PFSK-1 (cell line): ENCODE results near the gene CD48.

ENCODE experiments used
- FOXP2 ChIP-seq: optimal IDR thresholded peaks from 2 replicates; pipeline ENCODE3; 2011; ENCODE audit warnings: borderline replicate concordance, control low read depth, inconsistent platforms; ENCODE audit not compliant: insufficient read depth; ENCODE audit errors: extremely low read length, extremely low read depth
- POLR2AphosphoS5 ChIP-seq: IDR thresholded peaks from 2 replicates; pipeline ENCODE4 v1.6.1; 2012; ENCODE audit warnings: low read depth, mild to moderate bottlenecking, control low read depth, low read length, moderate library complexity
- SIN3A ChIP-seq: IDR thresholded peaks from 2 replicates; pipeline ENCODE4 v1.6.1; 2012; ENCODE audit warnings: mild to moderate bottlenecking, low read length, moderate library complexity, borderline replicate concordance; ENCODE audit not compliant: insufficient read depth
- TAF1 ChIP-seq: IDR thresholded peaks from 2 replicates; pipeline ENCODE4 v1.6.1; 2012; ENCODE audit warnings: low read length, control low read depth, borderline replicate concordance; ENCODE audit not compliant: insufficient read depth
- TF ChIP-seq, protein P1 (sequence below), 2 experiments: IDR thresholded peaks; 2 replicates each; pipeline versions ENCODE4 v1.6.1 to v1.8.0; 2011 to 2012; ENCODE audit warnings: low read depth in 2 of 2, low read length in 2 of 2, control low read depth in 1 of 2, inconsistent platforms in 1 of 2, mild to moderate bottlenecking in 1 of 2, moderate library complexity in 1 of 2; ENCODE audit not compliant: insufficient read depth in 1 of 2

Gene CD48

DNA sequence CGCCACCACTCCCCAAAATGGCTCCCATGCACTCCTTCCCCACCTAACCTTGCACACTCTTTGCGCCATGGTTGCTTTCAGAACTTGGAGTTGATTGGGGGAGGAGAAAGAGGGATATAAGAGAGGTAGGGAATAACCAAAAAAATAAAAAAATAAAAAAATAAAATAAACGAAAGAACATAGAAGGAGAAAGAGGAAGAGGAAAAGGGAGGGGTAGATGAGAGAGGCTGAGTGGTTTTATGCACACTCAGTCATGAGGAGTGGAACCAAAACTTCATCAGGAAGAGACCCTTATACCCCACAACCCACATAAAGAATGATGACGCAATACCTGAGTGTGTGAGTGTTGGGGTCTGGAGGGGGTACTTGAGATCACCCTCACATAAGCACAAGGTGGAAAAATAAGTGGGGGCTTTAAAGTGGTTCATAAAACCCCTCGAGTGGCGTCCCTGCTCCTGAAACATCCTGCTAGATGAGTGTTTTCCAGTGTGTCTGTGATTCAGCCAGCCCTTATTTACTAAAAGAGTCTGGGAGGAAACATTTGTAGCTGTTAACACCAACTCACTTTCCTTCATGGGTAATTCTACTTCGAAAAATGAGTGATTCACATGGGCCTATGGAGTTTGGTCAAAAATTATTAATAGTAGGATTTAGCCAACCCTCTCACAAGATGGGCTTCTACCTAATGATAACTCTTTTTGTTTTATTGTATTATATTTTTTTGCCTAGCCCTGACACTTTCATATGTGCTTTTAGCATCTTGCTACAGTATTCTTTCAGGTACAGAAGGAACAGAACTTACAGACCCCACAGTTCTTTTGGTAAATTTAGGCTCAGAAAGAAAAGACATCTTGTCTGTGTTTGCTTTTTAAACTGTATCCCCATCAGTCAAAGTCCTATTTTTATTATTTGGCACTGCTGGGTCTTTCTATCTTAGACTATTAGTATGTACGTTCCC lies 70.0 kb downstream of the CD48 start:
- TF ChIP-seq SIN3A (no peak), POLR2AphosphoS5 (no peak), TAF1 (no peak), FOXP2 (no peak)
- TF ChIP-seq, protein P1, sequence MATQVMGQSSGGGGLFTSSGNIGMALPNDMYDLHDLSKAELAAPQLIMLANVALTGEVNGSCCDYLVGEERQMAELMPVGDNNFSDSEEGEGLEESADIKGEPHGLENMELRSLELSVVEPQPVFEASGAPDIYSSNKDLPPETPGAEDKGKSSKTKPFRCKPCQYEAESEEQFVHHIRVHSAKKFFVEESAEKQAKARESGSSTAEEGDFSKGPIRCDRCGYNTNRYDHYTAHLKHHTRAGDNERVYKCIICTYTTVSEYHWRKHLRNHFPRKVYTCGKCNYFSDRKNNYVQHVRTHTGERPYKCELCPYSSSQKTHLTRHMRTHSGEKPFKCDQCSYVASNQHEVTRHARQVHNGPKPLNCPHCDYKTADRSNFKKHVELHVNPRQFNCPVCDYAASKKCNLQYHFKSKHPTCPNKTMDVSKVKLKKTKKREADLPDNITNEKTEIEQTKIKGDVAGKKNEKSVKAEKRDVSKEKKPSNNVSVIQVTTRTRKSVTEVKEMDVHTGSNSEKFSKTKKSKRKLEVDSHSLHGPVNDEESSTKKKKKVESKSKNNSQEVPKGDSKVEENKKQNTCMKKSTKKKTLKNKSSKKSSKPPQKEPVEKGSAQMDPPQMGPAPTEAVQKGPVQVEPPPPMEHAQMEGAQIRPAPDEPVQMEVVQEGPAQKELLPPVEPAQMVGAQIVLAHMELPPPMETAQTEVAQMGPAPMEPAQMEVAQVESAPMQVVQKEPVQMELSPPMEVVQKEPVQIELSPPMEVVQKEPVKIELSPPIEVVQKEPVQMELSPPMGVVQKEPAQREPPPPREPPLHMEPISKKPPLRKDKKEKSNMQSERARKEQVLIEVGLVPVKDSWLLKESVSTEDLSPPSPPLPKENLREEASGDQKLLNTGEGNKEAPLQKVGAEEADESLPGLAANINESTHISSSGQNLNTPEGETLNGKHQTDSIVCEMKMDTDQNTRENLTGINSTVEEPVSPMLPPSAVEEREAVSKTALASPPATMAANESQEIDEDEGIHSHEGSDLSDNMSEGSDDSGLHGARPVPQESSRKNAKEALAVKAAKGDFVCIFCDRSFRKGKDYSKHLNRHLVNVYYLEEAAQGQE (IDR thresholded peaks at IDR 0.05; ENCODE audit: insufficient read depth in 1 of 2, low read depth in 2 of 2, low read length in 2 of 2), result no peak

- TF ChIP-seq SIN3A, result no peak
- TF ChIP-seq POLR2AphosphoS5, result no peak
- TF ChIP-seq FOXP2, result no peak
These were observed 71.1 kb downstream of the CD48 start for GRCh38 chr1:160640359-160641123.

- TF ChIP-seq SIN3A (no peak), POLR2AphosphoS5 (no peak), FOXP2 (no peak), TAF1 (no peak)
- TF ChIP-seq, protein P1 (IDR thresholded peaks at IDR 0.05; ENCODE audit: insufficient read depth in 1 of 2, low read depth in 2 of 2, low read length in 2 of 2), result no peak
These were observed 72.0 kb downstream of the CD48 start for GRCh38 chr1:160639652-160640051.

DNA sequence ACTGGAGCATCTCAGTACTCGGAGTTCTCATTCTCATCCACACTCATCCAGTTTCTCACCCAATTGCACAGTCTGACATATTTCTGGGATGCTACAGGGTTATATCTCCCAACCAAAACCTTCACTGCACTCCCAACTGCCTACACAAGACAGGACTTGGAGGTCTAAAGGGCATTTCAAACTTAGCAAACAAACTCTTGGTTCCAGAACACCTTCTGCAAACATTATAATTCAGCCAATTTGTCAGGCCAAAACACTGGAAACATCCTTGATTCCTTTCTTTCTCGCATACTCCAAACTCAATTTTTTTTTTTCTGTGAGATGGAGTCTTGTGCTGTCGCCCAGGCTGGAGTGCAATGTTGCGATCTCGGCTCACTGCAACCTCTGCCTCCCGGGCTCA lies 72.7 kb downstream of the CD48 start:
- TF ChIP-seq FOXP2, result no peak
- TF ChIP-seq SIN3A, result no peak
- TF ChIP-seq POLR2AphosphoS5, result no peak
- TF ChIP-seq TAF1, result no peak
- TF ChIP-seq, protein P1 (IDR thresholded peaks at IDR 0.05; ENCODE audit: insufficient read depth in 1 of 2, low read depth in 2 of 2, low read length in 2 of 2), result no peak

DNA sequence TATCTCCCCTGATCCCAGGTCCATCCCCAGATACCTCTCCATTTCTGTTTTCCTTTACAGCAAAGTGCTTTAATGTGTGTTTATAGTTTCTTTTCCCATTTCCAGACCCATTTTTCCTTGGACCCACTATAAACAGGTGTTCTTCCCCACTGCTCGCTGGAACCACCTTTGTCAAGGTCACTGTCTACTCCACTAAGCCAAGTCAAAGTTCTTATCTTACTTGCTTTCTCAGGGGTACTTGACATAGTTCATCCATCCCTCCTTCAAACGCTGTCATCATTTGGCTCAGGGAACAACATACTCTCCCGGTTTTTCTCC lies 73.1 kb downstream of the CD48 start:
- TF ChIP-seq SIN3A, result no peak
- TF ChIP-seq FOXP2, result no peak
- no peak for TF ChIP-seq TAF1
- TF ChIP-seq, protein P1 (IDR thresholded peaks at IDR 0.05; ENCODE audit: insufficient read depth in 1 of 2, low read depth in 2 of 2, low read length in 2 of 2), result no peak
- no peak for TF ChIP-seq POLR2AphosphoS5
